Body of pancreas (tissue), 4 donors: ENCODE measurements around the gene IQCK. TPM values are rescaled to one million over a fixed set of nuclear protein-coding genes. Genes with fewer than 3 reads are reported as not detected.

Experiments used
- ATAC-seq: fragments of 150-250 bp; one replicate; pipeline ENCODE4 v1.9.1; 2016
- DNase-seq, 4 donors: peaks; one replicate each; pipeline ENCODE4 v3.0.0-alpha.2; 2019
- H3K27ac ChIP-seq, 4 donors: fragments of 200-600 bp; sonication (generic); 1 replicate in 3 of 4; 2 replicates in 1 of 4; pipeline versions ENCODE4 v1.5.1 to v1.6.1; 2016 to 2019; ENCODE audit warnings: mild to moderate bottlenecking in 1 of 4, mixed read lengths in 1 of 4, moderate library complexity in 1 of 4
- H3K27me3 ChIP-seq, 2 donors: fragments of 200-600 bp; sonication (generic); one replicate each; pipeline ENCODE4 v1.6.0; 2016; ENCODE audit warnings: mild to moderate bottlenecking in 1 of 2
- H3K36me3 ChIP-seq, 2 donors: fragments of 200-600 bp; sonication (generic); replicated peaks in 1 of 2; 2 replicates each; pipeline ENCODE4 v1.5.1; 2016; ENCODE audit warnings: low read depth in 2 of 2; ENCODE audit not compliant: insufficient read depth in 1 of 2
- H3K4me1 ChIP-seq: fragments of 200-600 bp; sonication (generic); one replicate; pipeline ENCODE4 v1.6.0; 2016
- H3K4me3 ChIP-seq, 2 donors: fragments of 200-600 bp; sonication (generic); 1 replicate in 1 of 2; 2 replicates in 1 of 2; pipeline ENCODE4 v1.5.1; 2016 to 2019
- H3K9me3 ChIP-seq, 3 donors: fragments of 200-600 bp; sonication (generic); 1 replicate in 2 of 3; 2 replicates in 1 of 3; pipeline ENCODE4 v1.5.1; 2016
- POLR2A ChIP-seq, 3 donors: fragments of 450-650 bp; IDR thresholded peaks; one replicate each; pipeline ENCODE4 v1.6.1; 2016; ENCODE audit warnings: antibody characterized with exemption in 3 of 3, mild to moderate bottlenecking in 2 of 3
- WGBS, 2 donors: methylation state at CpG; one replicate each; pipeline ENCODE4 v1.1.5; 2017; 5-methylcytosine and 5-hydroxymethylcytosine counted together
- intact Hi-C: fragments of 100-400 bp; cut with DNase I; formaldehyde crosslinking; loops from one replicate; pipeline ENCODE4 v1.15.1; 2023
- total RNA-seq, 2 donors: library from RNA; depleted of rRNA; stranded (reverse); fragments of >200 nt; gene quantifications; one replicate each; pipeline ENCODE4 v1.1.0, GENCODE V29; 2016
- TF ChIP-seq, protein P1 (sequence below), 7 experiments: fragments of 450-650 bp in 4 of 7; fragments of 200-600 bp in 3 of 7; sonication (generic) in 3 of 7; IDR thresholded peaks; one replicate each; pipeline ENCODE4 v1.5.1; 2016 to 2019; ENCODE audit warnings: antibody characterized with exemption in 7 of 7

Gene IQCK
- total RNA-seq, 2 donors from 2014 or later, result 10.9 to 52.7 TPM

- WGBS, 2 donors, result 9 to 10% methylated on average over 16 to 20 of the region's 20 CpGs
- intact Hi-C loops, result loop anchor here (5.0 kb wide), 1 partner anchor 284 kb away; no protein-coding TSS in a partner anchor
- Histone ChIP-seq H3K27ac (no peak overlapping the region), H3K27me3 (no peaks in the 10 kb centered on the region), H3K4me3 (no peak overlapping the region), H3K4me1 (peaks cover 22% of the 10 kb centered on the region), H3K9me3 (no peaks in the 10 kb centered on the region), H3K36me3 (no peaks in the 10 kb centered on the region)
- TF ChIP-seq POLR2A (IDR thresholded peaks at IDR 0.05), result no peak
- TF ChIP-seq, protein P1, sequence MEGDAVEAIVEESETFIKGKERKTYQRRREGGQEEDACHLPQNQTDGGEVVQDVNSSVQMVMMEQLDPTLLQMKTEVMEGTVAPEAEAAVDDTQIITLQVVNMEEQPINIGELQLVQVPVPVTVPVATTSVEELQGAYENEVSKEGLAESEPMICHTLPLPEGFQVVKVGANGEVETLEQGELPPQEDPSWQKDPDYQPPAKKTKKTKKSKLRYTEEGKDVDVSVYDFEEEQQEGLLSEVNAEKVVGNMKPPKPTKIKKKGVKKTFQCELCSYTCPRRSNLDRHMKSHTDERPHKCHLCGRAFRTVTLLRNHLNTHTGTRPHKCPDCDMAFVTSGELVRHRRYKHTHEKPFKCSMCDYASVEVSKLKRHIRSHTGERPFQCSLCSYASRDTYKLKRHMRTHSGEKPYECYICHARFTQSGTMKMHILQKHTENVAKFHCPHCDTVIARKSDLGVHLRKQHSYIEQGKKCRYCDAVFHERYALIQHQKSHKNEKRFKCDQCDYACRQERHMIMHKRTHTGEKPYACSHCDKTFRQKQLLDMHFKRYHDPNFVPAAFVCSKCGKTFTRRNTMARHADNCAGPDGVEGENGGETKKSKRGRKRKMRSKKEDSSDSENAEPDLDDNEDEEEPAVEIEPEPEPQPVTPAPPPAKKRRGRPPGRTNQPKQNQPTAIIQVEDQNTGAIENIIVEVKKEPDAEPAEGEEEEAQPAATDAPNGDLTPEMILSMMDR (IDR thresholded peaks at IDR 0.05), result peak; percentile 99 to 100 (median 99)
- ATAC-seq (peak; percentile 57), DNase-seq (peak; percentile 78 to 86 (median 82))
Observed at GRCh38 chr16:19886073-19886941, 168.2 kb downstream of the IQCK start.

- DNase-seq, result no peak
- H3K4me3 ChIP-seq, result no peak overlapping the region
- intact Hi-C loops, result loop anchor here (5.0 kb wide), 1 partner anchor 287 kb away; no protein-coding TSS in a partner anchor
- no peak overlapping the region for H3K27ac ChIP-seq
- no peaks in the 10 kb centered on the region for H3K9me3 ChIP-seq
- H3K36me3 ChIP-seq, result no peaks in the 10 kb centered on the region
- no peak for ATAC-seq
- WGBS, 2 donors, result 57 to 58% methylated on average over 3 of the region's 3 CpGs
- peaks cover 13% of the 10 kb centered on the region for H3K4me1 ChIP-seq
- H3K27me3 ChIP-seq, result no peaks in the 10 kb centered on the region
- TF ChIP-seq, protein P1 (IDR thresholded peaks at IDR 0.05), result no peak
- no peak for TF ChIP-seq POLR2A (IDR thresholded peaks at IDR 0.05)
Observed at GRCh38 chr16:19888834-19889233, 170.8 kb downstream of the IQCK start.

DNA sequence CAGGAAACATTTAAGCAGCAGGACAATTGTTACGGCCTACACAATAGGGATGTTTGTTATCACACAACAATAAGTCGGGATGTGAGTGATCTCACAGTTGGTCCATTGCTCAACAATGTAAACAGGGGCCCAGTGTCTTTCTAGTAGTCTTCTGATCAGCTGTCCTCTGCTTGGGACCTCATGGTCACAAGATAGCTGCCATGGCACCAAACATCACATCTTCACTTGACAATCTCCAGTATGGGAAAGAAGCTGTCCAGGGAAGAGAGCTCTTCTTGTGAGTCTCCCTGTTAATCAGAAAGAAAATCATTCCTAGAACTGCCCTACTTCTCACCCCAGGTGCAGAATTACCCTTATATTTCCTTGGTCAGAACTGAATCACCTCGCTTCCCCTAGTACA lies 172.8 kb downstream of the IQCK start:
- ATAC-seq (no peak), DNase-seq (no peak)
- Histone ChIP-seq H3K27me3 (no peaks in the 10 kb centered on the region), H3K36me3 (no peaks in the 10 kb centered on the region), H3K27ac (no peak overlapping the region), H3K4me3 (no peak overlapping the region), H3K9me3 (no peaks in the 10 kb centered on the region), H3K4me1 (peaks cover 3% of the 10 kb centered on the region)
- 91 to 93% methylated on average over 3 of the region's 3 CpGs for WGBS, 2 donors
- TF ChIP-seq, protein P1 (IDR thresholded peaks at IDR 0.05), result no peak
- TF ChIP-seq POLR2A (IDR thresholded peaks at IDR 0.05), result no peak
- intact Hi-C loops, result no loop called here

DNA sequence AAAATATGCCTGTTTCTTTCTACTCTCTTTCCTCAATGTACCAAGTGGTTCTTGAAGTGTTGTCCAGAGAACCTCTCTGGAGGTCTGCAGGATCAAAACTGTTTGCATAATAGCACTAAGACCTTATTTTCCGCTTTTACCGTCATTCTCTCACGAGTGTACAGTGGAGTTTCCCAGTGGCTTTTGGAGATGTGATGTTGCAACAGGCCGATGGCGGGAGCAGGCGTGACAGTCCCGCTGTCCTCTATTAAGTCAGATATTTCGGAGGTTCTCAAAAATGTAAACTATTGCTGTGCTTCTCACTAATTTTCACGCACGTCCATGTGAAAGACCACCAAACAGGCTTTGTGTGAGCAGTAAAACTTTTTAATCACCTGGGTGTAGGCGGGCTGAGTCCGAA lies 174.8 kb downstream of the IQCK start:
- intact Hi-C loops, result no loop called here
- no peaks in the 10 kb centered on the region for H3K4me1 ChIP-seq

More for the DNA sequence above, 174.8 kb downstream of the IQCK start:
- WGBS, 2 donors, result 87 to 95% methylated on average over 12 of the region's 12 CpGs
- ATAC-seq, result no peak
- H3K36me3 ChIP-seq, result no peaks in the 10 kb centered on the region
- H3K4me3 ChIP-seq, result no peak overlapping the region
- no peak overlapping the region for H3K27ac ChIP-seq
- H3K9me3 ChIP-seq, result no peaks in the 10 kb centered on the region
- DNase-seq, result no peak
- H3K27me3 ChIP-seq, result no peaks in the 10 kb centered on the region
- no peak for TF ChIP-seq POLR2A (IDR thresholded peaks at IDR 0.05)
- TF ChIP-seq, protein P1 (IDR thresholded peaks at IDR 0.05), result no peak
